EH (cell line): Measurements from ENCODE around the gene RPUSD4.

ENCODE experiments used
- DNase-seq: peaks from one replicate; pipeline ENCODE4 v3.0.0-alpha.2; 2015; ENCODE audit warnings: low read depth

The RPUSD4 gene

DNA sequence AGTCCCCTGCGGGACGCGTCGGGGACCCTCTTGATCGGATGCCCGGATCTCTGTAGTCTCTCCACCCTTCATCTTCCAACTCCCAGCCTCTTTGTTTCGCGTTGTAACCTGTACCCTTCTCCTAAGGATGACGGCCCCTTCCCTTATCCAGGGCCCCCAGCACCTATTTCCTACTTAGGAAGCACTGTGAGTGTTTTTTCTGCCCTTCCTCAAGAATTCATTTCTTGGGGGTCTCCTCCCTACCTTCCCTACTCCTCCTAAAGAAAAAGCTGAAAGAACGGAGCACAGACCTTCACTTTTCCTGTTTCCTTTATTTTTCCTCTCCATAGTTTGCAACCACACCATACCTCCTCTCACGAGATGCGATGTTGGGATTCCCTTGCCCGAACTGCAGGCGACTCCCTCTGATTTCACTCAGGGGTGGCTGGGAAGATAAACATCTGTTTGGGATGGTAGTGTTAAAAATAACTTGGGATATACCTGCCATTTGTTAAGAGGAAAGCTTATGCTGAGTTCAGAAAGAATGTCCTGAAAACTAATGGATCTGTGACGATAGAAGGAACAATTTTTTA is 725 bp upstream of the RPUSD4 start:
- peak; percentile 25 for DNase-seq

DNA sequence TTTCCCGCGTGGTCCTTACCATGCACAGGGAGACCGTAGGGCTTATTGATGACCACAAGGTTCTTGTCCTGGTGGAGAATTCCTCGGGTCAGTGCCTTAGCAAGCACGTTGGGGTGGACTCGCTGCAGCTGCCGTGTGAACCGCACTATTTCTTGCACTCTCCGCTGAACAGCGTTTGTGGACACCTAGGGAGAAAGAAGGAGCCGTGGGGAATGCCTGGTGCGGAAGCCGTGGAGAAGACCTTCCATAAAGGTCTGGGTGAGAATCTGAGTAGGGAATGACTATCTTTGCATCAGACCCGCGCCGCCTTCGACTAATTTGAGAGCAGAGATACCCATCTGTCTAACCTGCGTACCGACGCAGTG is 597 bp downstream of the RPUSD4 start:
- DNase-seq: no peak

DNA sequence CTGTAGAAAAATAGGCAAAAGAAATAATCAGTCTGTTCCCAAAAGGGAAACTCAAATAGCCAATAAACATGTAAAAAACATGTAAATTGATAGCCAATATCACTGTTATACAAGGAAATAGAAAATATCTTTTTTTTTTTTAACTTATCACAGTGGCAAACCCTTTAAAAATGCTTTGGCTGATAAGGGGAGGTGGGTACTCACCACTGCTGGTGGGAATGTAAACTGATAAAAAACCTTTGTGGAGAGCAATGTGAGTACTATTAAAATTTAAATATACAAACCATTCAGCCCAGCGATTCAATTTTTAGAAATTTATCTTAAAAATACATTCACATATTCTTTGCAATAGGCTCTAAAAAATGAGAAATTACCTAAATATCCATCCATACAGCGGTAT is 3.6 kb downstream of the RPUSD4 start:
- no peak for DNase-seq

DNA sequence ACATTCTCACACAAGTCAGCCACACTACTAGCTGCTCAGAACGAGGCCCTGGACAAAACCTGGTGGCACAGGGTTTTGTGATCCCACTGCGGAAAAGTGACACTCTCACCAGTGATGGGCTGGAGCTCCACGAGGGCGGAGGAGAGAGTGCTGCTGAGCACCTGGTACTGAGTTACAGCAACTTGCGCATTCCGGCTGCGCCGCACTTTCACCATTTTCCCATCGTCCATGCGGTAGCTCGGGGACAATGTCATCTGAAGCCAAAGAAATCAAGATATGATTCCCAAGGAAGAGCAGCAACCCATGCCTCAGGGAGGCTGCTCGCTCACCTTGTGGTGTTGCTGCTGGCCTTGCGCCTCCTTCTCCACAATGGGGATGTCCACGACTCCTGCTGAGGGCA is 6.1 kb downstream of the RPUSD4 start:
- DNase-seq: no peak

DNA sequence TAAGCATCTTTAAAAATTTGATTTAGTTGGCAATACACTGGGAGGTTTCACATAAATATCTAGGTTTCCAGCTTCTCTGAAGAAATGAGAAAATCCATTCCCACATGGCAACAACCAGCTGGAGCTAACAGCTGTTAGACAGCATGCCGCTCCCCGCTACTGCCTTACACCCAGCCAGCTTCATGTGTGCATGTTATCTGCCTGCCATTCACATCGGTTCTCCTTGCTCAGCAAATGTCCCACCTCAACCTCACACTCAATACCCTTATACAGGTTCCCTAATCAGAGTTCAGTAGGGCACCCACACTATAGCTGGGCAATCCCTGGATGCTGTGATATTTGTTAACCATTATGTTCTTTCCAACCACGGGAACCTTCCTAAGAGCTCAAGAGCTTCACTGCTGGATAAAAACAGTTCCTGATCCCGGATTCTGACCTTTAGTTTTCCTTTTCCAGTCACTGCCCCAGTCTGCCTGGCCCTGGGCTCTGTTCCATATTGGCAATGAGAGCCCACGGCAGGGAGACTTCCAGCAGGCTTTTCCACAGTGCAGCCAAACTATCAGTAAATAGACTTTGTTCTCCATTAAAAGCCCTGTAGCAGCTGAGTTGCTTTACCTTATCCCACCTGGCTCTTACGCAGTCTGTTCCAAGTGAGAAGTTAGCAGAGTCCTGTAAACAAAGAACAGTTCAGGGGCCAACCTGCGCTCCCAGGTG is 8.6 kb downstream of the RPUSD4 start:
- no peak for DNase-seq

DNA sequence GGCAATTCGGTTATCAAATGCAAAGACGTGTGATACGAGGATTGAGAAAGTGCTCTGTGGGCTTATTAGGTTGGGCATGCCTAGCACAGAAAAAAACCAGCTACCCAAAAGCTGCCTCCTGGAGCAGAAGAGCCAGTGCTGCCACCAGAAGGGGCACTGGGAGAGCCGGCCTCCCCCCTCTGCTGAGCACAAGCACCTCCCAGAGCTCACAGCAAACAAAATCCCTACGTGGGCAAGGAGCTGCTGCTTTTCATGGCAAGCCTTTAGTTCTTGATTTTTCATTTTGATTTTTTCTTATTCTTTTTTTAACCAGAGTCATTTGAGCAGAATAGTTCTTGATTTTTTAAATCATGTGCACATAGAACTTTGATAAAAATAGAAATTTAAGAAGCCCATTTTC is 12.8 kb downstream of the RPUSD4 start:
- DNase-seq: no peak

DNA sequence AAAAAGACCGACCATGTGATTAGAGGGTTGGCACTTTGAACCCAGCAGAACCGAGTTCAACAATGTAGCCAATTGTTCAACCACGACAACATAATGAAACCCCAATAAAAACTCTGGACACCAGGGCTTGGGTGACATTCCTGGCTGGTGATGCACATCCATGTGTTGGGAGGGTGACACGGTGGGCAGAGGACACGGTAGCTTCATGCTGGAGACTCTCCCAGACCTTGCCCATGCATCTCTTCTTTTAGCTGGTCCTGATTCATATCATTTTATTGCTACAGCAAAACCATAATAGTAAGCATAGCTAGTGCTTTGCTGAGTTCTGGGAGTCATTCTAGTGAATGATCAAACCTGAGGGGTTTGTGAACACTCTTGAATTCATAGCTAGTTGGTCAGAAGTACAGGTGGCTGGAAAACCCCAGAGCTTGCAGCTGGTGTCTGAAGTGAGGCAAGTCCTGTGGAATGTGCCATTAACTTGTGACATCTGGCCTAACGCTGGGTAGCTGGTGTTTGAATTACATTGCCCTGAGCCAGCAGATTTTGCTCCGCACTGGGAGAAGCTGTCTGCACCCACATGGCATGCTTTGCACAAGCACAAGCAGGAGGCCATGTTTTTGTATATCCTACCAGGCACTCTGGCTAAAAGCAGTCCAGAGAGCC is 14.0 kb downstream of the RPUSD4 start:
- DNase-seq: peak; percentile 54

DNA sequence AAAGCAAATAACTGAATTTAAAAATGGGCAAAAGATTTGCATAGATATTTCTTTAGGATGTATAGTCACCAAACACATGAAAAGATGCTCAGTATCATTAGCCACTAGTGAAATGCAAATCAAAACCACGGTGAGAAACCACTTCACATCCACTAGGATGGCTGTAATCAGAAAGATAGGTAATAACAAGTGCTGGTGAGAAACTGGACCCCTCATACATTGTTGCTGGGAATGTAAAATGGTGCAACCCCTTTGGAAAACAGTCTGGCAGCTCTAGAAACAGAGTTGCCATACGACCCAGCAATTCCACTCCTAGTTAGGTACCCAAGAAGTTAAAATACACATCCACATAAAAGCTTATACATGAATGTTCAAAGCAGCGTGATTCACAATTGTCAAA is 16.3 kb downstream of the RPUSD4 start:
- DNase-seq: no peak

DNA sequence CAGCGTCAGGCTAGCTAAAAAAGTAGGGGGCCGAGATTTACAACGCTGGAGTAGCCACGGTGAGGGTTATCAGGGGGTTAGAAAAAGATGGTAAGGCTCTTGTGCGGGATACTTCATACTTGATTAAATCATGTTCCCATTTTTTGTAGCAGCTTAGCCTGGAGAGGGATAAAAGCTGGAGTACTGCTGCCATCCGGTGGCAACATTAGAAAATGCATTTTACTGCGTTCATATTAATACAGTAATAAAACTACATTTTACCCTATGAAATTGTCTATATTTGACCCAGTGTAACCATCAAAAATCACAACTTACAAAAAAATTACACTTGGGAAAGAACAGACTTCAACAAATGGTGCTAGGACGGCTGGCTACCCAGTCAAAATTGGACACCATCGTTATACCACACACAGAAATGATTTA is 17.3 kb downstream of the RPUSD4 start:
- peak; percentile 58 for DNase-seq

DNA sequence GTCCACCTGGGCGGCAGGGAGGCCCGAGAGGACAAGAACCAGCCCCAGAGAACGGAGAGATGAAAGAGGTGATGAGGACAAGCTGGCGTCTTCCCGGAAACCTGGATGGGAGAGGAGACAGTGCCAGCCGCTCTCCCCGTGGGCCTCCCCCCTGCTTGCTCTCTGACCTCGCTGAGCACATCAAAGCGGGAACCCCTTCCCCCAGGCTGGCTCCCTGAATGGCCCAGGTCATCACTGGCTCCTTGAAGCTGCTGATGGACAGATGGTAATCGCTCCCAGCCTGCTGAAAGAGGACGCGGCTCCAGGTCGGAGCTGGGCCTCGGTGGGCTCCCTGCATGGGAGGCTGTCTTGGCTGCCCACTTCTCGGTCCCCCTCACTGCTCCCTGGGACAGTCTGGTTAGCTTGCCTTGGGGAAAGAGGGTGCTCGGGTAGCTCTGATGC is 18.4 kb downstream of the RPUSD4 start:
- DNase-seq: no peak

DNA sequence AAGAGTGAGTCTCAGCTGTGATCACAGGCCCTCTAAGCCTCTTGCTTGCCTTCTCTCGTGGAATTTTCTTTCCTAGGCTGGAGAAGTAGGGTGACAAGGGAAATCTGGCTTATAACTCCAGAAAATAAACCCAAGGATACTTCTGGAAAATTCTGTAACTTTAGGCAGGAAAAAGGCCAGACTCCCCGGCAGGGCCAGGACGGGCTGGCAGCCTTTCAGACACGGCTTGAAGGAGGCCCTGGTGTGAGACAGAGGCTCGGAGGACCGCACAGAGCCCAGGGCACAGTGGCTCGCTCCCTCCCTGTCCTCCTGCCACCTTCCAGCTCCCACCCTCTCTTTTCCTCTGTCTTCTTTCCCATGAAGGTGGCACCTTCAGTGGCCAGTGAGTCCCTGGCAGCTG is 19.1 kb downstream of the RPUSD4 start:
- DNase-seq: no peak

DNA sequence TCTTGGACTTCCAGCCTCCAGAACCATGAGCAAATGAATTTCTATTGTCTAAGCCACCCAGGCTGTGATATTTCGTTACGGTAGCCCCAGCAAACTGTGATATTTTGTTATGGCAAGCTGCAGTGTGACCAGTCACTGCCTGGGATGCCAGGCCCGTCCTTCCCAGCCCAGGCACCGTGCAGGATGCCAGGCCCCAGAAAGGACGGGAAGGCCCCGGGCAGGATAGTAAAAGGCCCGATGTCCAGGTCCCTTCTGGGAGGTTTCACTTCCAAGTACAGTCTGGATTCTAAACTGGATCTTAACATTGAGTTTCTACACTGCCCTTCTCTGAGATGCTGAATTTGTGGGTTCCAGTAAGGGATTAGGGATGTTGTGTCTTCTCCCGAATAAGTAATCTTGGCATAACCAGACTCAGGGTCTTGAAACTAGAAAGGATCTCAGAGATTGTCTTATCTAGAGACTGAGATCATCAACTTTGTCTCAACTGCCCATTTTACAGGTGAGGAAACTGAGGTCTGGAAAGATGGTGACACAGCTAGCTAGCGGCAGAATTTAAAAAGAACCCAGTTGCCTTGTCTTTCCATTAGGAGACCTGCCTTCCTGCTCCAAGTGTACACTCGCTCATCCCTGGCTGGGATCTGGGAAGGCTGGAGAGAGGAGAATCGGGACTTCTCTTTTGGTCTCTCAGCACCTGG is 19.9 kb downstream of the RPUSD4 start:
- no peak for DNase-seq

DNA sequence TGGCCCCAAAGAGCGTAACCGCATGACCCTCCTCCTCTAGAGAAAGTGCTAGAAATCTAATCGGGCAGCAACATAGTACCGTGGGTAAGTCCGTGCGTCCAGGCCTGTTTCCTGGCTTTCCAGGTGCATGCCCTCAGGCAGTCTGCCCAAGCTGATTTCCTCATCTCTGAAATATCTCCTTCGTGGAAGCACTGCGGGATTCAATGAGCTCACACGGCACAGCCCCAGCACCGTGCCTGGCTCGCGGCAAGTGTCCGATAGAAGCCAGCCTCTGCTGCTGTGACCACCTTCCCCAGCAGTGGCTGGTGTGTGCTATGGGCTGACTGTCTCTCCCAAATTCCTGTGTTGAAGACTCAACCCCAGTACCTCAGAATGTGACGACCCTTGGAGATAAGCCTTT is 20.7 kb downstream of the RPUSD4 start:
- no peak for DNase-seq

DNA sequence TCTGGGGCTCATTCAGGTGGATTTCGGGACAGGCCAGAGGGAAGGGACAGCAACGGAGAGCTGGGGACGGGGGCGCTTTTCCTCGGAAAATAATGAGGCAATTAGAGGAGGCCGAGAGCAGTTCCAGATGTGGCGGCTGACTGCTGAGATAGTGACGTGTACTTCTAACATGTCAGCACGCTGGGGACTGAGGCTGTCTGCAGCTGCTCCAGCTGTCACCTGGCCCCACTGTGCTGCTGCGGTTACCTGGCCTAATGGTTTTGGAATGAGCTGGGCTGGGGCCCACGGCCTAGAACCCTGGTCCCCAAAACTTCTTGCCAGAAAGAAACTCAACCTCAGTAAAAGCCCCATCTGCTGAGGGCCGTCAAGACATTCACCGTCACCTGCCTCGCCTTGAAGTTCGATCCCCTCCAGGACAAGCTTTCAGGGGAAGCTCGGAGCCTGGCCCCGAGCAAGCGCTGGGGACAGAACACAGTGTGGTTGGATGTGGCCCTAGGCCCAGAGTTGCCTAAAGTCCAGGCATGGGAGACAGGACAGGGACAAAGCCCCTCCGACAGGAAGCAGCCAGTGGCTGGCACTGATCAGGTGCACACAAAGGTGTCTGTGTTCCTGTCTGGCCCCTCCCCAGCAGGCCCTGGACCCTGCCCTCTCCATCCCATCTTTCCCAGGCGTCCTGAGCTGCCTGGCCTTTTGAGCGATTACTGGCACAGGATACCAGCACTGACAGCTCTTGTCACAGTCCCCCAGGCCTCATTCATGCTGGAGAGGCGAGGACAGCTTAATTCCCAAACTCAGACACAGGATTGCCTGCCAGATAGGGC is 22.1 kb downstream of the RPUSD4 start:
- DNase-seq: no peak

DNA sequence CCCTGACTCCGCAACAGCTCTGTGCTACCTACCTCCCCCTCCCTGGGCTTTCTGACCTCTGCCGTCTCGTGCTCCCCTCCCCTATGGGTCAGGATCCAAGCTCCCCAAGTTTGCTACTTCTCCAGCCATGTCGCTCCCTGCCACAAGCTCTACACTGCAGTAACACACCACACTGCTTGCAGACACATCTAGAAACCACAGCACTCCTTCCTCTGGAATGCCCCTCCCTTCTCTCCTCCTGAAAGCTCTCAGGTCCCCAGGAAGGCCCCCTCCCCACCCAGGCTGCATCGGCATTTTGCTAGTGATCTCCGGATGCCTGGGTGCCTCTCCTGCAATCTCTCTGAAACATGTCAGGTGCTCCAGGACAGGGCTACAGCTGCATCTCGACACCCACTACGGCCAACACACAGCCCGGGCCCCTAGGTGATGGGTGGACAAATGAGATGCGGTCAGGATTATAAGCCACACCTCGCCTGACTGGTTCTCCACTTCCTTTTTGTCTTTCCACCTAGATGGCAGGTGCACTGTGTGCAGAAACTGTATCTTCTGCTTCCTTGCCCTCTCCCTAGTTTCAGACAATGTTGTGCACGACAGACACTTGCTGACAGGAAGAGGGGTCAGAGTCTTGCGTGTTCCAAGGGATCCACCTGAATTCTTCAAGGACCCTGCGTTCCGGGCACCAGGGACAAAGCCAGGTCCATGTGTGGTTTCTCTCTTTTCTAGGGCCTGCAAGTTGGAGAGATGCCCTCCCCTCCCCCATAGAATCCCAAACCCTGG is 22.9 kb downstream of the RPUSD4 start:
- no peak for DNase-seq

DNA sequence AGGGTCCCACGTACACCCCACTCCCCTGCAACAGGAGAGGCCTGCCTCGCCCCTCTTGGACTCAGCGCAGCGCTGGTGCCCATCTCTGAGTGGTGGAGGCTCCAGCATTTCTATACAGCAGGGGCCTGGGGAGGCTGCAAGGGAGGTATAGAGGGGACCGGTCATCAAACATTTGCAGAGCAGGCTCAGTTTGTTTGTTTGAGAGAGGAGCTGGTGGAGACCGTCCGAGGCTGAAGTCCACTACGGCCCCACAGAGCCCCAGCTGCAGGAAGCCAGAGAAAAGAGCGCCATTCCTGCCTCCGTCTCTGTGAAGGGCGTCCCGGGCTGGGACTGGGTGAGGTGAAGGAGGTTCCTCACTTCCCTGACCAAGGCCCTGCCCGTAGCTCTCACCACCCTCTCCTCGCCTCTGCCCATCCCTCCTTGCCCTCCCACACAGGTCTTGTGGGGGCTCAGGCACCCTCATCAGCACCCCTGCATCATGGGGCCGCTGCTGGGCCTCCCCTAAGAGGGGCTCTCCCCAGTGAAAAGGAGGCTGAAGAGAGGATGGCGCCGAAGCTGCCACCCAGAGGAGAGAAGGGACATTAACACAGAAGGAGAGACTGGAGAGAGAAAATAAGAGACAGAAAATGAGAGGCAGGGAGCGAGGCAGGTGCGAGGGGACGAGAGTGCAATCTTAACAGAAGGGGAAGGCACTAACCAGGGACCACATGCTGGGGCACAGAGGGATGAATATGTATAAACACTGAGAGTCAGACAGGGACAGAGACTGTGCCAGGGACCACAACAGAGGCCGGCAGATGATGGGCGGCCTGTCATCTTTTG is 24.5 kb downstream of the RPUSD4 start:
- DNase-seq: no peak

DNA sequence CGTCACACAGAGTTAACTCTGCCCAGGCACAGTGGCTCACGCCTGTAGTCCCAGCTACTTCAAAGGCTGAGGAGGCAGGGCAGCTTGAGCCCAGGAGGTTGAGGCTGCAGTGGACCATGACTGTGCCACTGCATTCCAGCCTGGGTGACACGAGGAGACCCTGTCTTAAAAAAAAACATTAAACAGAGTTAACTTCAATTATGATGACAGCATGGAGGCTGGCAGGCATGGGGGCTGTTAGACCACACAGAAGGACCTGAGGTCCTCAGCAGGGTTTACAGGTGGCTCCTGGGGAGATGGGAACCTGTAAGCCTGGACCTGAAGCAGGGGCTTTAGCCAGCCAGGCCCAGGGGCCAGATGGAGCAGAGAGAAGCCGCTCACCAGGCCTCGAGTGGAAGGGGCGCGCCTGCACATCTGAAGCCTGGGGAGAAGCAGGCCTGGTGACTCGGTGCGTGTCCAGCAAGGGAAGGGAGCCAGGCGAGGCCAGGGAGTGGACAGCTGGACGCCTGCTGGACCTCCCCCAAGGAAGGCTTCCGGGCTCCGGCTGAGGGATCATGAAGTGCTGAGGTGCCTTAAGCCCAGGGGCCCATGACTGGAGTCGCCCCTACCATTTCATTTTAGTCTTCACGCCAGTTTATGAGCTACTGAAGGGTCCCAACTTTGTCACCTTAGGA is 25.3 kb downstream of the RPUSD4 start:
- DNase-seq: no peak

DNA sequence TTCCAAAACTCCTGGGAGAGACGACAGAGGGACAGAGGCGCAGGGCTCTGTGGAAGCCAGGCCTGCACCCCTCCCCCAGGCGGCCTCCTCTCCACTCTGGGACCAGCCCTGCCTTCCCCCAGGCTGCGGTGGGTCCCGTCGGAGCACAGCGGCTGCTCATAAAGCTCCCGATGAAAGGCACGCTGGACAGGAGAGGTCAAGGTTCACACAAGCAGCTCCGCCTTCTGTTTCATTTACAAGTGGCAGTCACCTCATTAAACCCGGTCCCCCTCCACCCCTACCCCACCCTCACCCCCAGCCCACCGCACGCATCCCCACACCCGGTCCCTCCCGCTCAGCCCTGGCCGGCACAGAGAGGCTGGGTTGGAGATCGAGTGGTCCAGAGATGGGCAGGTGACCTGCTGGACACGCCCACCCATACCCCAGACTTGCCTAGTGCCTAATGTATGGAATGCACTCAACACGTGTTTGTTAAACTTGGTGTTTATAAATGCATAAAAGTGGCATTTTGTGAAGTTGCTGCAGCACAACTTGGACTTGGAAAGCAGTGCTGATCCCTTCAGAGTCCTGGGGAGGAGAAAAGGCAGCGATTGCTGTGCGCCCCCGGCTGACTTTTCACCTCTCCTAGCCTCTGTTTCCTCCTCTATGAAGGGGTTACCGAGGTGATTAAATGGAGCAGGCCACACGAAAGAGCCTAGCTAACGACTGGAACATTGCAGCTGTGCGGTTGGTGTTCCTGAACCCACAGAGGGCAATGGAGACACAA is 26.0 kb downstream of the RPUSD4 start:
- DNase-seq: no peak

DNA sequence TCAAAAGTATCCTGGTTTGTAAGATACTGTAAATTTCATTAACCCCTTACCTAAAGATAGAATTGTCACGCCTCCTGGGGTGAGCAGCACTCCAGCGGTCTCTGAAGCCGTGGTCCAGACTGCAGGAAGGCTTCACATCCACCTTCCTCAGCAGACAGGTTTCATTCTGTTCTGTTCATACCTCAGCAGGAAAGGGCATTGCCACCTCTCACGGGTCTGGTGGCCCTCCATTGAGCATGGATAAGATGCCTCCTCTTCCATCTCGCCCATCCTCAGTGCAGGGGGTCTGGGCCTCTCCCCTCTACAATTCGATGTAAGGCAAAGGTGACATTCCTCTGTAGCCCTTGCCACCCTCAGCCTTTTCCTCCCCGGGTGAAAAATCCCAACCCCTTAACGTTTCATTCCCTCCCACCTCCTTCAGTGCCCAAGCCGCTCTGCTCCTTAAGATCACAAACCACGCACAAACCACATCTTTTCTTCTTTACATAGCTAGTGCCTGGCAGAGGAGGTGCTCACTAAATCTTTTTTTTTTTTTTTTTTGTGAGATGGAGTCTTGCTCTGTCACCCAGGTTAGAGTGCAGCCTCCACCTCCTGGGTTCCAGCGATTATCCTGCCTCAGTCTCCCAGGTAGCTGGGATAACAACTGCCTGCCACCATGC is 28.5 kb downstream of the RPUSD4 start:
- DNase-seq: no peak
